Measurements from ENCODE around the gene PHACTR3.

DNA sequence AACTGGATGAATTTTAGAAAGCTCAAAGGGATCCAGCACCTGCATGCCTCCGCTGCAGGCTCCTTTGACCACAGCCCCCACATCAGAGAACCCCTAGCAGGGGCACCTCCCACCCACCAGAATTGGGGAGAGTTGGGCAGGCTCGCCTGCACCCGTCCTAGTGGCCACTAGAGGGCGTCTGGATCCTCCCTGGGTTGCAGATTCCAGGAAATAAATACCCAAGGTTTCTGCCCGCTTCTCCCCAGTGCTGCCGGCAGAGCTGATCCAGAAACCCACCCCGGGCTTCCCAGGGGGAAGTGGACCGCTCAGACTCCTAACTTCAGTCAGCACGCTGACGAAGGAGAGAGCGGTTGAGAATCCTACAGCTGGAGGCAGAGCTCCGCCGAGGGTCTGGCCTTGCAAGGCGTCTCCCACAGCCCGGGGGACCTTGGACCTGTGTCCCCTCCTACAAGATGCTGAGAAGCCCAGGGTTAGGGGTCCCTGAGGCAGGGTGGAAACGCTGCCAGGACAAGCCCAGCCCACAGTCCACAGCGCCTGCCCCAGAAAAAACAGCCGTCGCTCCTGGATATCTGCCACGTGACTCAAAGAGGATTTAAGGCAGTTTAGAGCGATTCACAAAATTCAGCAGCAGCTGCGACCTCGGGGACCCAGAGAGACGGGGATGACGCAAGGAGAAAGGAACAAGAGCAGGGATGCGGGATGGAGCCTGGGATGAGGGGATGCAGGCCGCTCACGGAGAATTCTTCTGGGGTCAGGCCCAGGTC lies 32.6 kb upstream of the PHACTR3 start:
- TF ChIP-seq, protein P1, sequence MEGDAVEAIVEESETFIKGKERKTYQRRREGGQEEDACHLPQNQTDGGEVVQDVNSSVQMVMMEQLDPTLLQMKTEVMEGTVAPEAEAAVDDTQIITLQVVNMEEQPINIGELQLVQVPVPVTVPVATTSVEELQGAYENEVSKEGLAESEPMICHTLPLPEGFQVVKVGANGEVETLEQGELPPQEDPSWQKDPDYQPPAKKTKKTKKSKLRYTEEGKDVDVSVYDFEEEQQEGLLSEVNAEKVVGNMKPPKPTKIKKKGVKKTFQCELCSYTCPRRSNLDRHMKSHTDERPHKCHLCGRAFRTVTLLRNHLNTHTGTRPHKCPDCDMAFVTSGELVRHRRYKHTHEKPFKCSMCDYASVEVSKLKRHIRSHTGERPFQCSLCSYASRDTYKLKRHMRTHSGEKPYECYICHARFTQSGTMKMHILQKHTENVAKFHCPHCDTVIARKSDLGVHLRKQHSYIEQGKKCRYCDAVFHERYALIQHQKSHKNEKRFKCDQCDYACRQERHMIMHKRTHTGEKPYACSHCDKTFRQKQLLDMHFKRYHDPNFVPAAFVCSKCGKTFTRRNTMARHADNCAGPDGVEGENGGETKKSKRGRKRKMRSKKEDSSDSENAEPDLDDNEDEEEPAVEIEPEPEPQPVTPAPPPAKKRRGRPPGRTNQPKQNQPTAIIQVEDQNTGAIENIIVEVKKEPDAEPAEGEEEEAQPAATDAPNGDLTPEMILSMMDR (IDR thresholded peaks at IDR 0.05; ENCODE audit: insufficient read depth, low read depth, low read length): peak; percentile 68
- TF ChIP-seq EZH2 (IDR thresholded peaks at IDR 0.05; ENCODE audit: insufficient read depth, low read length): no peak

Measured in astrocyte (in vitro differentiated cells and primary cell).